GM12892 (cell line): ENCODE results near the gene EXOC3L1.

Experiments
- POLR2A ChIP-seq: IDR thresholded peaks from 2 replicates; pipeline ENCODE4 v1.6.1; 2011; ENCODE audit warnings: low read depth, low read length, control low read depth
- TAF1 ChIP-seq: IDR thresholded peaks from 2 replicates; pipeline ENCODE4 v1.6.1; 2011; ENCODE audit warnings: low read depth, mild to moderate bottlenecking, control low read depth, low read length, borderline replicate concordance

DNA sequence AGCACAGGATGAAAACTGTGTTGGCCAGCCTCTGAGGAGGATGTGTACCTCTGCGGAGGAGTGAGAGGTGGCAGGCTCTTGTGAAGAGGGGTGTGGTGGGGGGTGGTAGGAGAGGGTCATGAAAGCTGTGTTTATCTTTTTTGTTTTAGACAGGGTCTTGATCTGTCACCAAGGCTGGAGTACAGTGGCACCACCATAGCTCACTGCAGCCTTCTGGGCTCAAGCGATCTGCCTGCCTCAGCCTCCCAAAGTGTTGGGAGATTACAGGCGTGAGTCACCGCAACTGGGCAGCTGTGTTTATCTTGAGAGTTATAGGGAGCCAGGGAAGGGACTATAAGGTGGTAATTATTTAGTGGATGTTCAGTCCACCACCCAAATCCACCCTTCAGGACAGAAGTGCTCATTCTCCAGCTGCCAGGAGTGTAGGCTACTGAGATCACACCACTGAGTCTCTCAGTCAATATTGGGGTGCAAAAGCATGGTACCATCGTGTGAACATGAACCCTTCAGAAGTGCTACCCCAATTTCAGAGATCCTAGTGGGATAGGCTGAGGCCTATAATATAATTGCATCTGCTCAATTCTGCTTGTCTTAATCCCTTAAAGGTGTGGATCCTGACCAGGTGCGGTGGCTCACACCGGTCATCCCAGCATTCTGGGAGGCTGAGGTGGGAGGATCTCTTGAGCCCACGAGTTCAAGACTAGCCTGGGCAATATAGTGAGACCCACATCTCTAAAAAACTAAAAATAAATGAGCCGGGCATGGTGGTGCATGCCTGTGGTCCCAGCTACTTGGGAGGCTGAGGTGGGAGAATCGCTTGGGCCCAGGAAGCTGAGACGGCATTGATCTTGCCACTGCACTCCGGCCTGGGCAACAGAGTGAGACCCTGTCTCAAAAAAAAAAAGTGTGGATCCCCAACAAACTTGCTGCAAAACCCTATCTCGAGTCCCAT lies 788 bp upstream of the EXOC3L1 start:
- no peak for TF ChIP-seq POLR2A
- no peak for TF ChIP-seq TAF1
